Activated CD8-positive, alpha-beta memory T cell treated with anti-CD3 and anti-CD28 coated beads for 4 hours (primary cell): ENCODE data around the gene GPI.
"Not testable (repeated sequence)": the region's sequence is repeated elsewhere in the genome, so short reads cannot be mapped to it uniquely, and the experiment has no call there.

Experiments used
- DNase-seq, 2 donors: peaks; one replicate each; pipeline ENCODE4 v3.0.0-alpha.2; 2020; ENCODE audit warnings: low read depth in 2 of 2

The GPI gene

DNA sequence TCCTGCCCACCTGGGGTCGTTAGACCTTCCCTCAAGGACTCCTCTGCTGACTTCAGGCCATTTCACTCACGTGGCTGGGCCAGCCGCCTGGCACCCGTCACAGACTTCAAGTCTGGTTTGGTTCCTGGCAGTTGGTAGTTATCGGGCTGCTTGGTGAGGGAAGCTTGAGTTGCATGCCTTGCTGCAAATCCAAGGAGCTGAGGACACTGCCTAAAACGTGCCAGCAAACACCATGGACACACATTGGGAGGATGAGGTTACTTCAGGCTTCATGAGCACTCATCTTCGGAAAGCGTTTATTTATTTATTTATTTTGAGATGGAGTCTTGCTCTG lies 2.6 kb downstream of the GPI start:
- DNase-seq, result no peak

DNA sequence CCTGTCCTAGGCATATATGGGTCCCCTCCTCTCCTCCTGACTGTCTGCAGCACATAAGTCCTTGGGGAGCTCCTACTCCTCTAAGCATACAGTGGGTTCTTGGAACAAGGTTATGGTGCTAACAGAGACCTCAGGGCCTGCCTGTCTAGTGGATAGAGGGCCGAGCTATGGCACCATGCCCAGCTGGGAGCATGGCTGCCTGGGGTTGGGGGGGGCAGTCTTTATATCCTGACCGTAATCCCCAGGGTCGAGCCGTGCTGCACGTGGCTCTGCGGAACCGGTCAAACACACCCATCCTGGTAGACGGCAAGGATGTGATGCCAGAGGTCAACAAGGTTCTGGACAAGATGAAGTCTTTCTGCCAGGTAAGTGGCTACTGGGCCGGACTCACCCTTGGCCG lies 3.3 kb downstream of the GPI start:
- no peak for DNase-seq

DNA sequence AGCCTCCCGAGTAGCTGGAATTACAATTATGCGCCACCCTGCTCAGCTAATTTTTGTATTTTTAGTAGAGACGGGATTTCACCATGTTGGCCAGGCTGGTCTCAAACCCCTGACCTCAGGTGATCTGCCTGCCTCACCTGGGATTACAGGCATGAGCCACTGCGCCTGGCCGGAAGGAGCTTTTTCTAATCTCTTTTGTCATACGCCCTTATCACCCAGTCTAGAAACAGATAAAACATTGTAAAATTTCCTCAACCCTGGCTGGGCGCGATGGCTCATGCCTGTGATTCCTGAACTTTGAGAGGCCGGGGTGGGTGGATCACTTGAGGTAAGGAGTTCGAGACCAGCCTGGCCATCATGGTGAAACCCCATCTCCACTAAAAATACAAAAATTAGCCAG lies 4.2 kb downstream of the GPI start:
- not testable (repeated sequence) for DNase-seq

DNA sequence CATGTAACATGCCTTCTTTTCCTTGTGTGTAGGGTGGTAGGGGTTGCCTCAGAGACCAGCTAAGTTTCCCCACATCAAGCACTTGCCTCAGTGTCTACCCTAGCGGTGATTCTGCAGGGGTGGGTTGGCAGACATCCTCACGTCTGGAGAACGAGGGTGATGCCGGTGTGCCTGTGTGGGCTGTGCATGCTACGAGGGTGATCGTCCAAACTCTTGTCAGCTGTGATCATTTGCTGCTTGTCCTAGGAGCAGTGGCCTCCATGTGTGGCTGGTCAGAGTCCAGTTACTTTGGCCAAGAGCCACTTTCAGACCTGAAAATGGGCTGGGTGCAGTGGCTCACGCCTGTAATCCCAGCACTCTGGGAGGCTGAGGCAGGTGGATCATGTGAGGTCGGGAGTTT lies 5.1 kb downstream of the GPI start:
- DNase-seq, result no peak

DNA sequence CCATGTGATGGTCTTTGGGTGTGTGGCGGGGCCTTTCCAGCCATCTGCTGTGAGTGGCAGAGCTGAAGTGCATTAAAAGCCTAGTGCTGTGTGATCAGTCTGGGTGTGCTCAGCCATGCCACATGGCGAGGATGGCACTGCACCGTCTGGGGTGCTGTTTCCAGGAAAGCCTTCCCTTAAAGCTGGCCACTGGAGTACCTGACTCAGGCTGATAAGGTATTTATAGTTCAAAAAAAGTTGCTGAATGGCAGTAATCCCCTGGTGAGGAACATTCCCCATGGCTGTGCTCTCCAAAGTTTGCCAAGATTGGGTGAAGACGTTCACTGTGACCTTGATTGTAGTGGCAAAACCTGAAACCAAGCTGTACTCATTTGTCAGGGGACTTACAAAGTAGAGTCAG lies 6.0 kb downstream of the GPI start:
- no peak for DNase-seq

DNA sequence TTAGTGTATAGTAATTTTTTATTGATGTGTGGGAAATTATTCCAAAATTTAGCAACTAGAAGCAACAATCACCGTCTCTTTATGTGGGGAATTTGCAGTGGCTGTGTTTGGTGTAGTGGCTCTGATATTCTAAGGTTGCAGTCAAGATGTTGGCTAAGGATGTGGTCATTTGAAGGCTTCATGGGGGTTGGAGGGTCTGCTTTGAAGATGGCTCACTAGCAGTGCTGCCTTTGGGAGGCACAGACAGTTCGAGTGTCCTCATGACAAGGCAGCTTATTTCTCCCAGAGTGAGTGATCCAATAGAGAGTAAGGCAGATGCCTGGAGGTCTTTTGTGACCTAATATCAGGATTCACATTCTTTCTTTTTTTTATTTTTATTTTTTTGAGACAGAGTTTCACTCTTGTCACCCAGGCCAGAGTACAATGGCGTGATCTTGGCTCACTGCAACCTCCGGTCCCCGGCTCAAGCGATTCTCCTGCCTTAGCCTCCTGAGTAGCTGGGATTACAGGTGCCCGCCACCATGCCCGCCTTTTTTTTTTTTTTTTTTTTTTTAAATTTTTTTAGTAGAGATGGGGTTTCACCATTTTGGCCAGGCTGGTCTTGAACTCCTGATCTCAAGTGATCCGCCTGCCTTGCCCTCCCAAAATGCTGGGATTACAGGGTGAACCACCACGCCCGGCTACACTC lies 8.7 kb downstream of the GPI start:
- no peak for DNase-seq

DNA sequence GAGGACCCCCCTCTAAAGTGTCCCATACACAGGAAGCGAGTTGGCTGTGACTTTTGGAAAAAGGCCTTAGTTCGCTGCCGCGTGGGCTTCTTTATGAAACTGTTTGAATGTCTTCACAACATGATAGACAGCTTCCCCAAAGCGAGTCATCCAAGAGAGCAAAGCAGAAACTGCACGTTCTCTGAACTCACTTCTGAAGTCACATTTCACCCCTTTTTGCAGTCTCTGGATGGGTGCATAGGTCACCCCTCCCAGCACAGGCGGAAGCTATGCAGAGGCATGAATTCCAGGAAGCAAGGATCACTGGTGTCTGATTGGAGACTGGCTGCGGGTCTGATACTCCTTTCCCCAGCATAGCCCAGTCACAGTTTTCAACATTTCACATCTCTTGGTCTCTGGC lies 10.6 kb downstream of the GPI start:
- no peak for DNase-seq

DNA sequence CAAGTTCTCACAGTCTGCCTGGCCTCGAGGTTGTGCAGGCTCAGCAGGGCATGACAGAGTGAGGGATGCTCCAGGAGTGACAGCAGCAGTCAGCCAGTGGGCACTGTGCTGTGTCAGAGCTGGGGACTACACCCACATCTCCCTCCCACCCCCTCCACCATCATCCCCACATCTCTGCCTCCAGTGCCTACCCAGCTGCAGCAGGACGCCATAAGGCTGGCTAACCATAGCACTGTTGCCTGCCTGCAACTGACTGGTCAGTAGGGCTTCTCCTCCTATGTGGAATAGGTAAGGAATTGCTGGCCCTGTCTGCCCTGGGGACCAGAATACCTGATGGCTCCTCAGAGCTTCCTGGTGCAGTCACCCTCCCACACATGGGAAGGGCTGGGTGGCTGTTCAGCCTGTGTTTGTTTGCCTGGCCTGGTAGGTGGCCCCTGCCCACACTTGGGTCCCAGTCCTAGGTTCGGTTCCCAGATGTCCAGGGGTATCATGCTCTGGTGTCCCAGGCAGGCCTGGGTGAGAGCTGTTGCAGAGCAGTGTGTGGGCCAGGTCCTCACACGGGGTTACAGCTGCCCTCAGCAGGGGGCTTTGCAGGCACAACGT lies 15.7 kb downstream of the GPI start:
- DNase-seq, result no peak

DNA sequence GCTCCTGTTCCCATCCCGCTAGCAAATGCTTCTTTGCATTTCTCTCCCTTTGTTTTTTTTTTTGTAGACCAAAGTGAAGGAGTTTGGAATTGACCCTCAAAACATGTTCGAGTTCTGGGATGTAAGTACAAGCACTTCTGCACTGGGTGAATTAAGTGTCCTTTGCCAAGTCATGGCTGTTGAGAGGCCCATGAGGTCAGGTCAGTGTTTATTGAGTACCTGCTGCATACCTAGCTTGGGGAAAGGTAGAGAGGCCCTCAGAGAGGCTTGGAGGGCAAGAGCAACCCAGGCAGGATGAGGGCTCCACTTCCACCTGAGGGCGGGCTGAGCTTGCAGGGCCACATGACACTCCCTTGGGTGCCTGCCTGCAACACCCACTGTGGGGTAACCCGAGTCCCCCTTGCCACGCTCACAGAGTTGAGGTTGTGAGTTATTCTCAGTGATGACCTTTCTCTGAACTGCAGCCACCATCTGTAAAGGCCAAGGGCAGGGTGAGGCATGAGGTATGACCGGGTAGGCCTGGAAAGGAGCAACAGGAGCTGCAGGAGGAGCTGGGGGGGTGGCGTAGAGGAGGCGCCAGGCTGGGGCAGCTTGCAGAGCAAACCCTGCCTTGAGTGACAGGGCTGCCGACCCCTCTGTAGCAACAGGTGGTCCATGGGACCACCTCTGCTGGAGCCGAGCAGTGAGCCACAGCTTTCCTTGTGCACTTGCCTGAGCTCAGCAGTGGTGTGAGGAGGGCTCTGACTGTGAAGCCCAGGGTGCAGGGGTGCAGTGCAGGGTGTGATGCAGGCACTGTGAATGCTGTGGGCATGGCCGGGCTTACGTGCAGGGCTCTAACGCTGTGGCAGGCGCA lies 16.6 kb downstream of the GPI start:
- DNase-seq, result no peak

DNA sequence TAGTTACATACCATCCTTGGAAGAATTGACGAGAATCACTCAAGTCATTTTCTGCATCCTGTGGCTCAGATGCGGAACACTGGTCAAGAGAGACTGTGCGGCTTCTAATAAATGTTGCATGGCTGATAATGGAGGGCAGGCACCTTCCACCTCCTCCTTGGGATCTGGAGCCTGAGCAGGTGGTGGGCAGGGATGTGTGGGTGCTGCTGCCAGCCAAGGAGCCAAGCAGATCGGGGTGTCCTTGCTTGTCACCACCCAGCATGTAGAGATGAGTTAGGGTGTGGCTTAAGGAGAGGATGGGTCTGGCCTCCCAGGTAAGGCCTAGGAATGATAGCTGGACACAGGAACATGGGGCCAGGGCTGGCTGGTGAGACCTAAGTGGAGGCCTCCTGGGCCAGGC lies 17.5 kb downstream of the GPI start:
- DNase-seq, result no peak

DNA sequence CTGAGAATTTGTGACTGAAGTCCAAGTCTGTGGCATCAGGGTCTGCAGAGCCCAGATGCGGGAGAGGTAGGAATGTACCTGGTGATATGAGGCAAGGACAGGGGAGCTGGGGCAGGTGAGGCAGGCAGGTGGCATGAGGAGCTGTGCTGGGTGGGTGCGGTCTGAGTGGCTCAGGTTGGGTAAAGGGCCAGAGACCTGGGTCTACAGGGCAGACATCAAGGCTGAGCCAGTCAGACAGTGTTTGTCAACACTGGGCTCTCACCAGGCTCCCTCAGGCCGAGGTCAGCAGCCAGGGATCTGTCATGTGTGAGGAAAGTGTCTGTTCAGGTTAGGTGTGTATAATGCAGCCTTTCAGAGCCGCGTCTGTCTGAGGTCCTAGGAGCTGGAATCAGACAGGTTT lies 18.6 kb downstream of the GPI start:
- no peak for DNase-seq

DNA sequence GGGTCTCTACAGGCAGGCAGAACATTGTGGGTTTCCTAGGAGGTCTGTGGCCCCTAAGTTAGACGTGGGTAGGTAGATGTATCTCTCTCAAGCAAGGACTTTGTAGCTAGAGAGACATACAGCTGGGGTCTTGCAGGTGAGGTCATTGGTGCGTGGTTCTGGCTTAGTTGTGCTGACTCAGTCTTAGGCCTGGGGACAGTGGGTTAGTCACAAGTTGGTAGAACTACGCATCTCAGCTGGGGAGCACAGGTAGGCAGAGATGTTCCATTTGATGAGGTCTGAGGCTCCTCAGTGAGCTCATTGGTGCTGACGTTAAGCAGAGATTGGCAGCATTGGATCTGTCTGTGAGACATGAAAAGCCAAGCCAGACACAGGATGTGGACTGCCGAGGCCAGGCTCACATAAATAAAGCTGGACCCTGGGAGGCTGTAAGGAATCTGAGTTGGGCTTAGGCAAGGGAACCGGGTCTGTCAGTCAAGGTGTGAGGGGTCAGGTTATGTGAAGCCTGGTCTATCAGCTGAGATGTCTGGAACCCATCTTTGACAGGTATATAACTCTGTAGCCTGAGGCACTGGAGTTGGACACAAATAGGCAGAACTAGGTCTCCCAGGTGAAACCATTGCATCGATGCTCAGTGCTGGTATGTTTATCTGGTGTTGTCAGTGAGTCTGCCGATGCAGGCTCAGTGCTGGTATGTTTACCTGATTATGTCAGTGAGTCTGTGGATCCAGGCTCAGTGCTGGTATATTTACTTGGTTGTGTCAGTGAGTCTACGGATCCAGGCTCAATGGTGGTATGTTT lies 21.8 kb downstream of the GPI start:
- DNase-seq, result no peak

DNA sequence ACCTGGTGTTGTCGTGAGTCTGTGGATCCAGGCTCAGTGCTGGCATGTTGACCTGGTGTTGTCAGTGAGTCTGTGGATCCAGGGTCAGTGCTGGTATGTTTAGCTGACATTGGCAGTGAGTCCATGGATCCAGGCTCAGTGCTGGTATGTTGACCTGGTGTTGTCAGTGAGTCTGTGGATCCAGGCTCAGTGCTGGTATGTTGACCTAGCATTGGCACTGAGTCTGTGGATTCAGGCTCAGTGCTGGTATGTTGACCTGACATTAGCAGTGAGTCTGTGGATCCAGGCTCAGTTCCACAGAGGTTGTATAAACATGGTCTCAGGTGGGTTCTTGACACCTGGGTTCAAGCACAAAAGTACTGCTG lies 22.4 kb downstream of the GPI start:
- DNase-seq, result no peak

DNA sequence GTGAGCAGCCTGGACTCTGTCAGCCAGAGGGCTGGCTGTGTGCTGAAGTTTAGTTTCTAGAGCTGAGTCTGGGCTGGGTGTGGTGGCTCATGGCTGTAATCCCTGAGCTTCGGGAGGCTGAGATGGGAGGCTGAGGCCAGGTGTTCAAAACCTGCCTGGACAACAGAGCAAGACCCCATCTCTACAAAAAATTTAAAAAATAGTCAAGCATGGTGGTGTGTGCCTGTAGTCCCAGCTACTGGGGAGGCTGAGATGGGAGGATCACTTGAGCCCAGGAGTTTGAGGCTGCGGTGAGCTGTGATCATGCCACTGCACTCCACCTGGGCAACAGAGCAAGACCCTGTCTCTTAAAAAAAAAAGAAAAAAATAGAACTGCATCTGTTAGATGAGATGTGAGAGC lies 23.7 kb downstream of the GPI start:
- DNase-seq, result not testable (repeated sequence)

DNA sequence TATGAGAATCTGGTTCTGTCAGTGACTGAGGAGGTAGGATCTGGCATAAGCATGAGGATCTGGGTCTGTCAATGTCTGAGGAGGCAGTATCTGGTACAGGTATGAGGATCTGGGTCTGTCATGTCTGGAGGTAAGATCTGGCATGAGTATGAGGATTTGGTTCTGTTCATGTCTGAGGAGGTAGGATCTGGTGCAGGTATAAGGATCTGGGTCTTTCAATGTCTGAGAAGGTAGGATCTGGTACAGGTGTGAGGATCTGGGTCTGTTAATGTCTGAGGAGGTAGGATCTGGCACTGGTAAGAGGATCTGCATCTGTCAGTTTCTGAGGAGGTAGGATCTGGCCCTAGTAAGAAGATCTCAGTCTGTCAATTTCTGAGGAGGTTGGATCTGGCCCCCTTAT lies 26.8 kb downstream of the GPI start:
- no peak for DNase-seq

DNA sequence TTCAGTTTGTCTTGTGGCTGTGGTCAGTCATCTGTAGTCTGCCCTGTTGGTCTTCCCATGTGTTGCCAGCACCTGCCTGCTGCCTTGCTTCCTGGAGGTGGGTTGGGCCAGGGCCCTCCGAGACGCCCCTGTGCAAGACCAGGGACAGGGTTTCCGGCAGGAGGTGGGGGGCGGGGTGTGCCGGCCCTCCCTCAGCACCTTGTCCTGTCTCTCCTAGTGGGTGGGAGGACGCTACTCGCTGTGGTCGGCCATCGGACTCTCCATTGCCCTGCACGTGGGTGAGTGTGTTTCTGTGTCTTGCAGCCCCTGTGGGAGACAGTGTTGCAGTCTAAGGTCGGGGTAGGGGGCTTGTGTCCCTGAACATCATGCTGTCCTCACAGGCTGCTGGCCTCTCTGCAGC lies 28.0 kb downstream of the GPI start:
- no peak for DNase-seq

DNA sequence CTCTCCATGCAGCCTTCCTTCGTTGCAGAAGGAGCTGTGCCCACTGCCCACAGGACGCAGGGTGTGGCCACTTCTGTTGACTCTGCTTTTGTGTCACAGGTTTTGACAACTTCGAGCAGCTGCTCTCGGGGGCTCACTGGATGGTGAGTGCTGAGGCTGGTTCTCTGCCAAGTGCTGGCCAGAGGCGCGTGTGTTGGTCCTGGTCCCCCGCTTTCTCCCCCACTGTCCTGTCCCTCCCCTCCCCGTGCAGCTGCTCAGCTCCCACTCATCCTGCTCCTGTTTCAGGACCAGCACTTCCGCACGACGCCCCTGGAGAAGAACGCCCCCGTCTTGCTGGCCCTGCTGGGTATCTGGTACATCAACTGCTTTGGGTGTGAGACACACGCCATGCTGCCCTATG lies 28.6 kb downstream of the GPI start:
- no peak for DNase-seq

DNA sequence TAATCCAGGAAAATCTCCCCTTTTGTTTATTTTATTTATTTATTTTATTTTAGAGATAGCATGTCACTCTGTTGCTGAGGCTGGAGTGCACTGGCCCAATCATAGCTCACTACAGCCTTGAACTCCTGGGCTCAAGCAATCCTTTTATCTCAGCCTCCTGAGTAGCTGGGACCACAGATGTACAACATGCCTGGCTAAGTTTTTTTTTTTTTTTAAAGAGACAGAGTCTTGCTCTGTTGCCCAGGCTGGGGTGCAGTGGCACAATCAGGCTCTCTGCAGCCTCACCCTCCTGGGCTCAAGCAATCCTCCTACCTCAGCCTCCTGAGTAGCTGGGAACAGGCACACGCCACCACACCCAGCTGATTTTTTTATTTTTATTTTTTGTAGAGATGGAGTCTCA lies 32.9 kb downstream of the GPI start:
- no peak for DNase-seq

DNA sequence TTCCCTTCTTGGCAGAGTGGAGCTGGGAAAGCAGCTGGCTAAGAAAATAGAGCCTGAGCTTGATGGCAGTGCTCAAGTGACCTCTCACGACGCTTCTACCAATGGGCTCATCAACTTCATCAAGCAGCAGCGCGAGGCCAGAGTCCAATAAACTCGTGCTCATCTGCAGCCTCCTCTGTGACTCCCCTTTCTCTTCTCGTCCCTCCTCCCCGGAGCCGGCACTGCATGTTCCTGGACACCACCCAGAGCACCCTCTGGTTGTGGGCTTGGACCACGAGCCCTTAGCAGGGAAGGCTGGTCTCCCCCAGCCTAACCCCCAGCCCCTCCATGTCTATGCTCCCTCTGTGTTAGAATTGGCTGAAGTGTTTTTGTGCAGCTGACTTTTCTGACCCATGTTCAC lies 34.9 kb downstream of the GPI start:
- no peak for DNase-seq

DNA sequence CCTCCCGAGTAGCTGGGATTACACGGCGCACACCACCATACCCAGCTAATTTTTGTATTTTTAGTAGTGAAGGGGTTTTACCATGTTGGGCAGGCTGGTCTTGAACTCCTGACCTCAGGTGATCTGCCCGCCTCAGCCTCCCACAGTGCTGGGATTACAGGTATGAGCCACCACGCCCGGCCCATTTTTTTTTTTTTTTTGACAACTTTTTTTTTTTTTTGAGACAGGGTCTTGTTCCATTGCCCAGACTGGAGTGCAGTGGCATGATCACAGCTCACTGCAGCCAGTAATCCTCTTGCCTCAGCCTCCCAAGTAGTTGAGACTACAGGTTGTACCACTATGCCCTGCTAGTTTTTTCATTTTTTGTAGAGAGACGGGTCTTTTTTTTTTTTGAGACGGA lies 35.8 kb downstream of the GPI start:
- DNase-seq, result not testable (repeated sequence)

DNA sequence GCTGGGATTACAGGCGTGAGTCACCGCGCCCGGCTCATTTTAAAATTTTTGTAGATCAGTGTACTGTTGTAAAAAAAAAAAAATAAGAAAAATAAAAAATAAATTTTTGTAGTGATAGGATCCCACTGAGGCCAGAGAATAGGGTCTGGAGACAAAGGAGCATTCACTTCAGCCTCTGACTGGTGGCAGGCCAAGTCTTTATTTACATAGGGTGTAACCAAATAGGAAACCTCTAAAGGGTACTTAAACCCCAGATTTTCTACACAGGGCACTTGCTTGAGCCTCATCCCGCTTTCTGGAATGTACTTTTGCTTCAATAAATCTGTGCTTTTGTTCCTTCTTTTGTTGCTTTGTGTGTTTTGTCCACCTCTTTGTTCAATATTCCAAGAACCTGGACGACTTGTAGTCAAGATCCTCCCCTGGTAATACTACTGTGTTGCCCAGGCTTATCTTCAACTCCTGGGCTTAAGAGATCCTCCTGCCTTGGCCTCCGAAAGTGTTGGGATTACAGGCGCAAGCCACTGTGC lies 37.1 kb downstream of the GPI start:
- DNase-seq, result no peak

DNA sequence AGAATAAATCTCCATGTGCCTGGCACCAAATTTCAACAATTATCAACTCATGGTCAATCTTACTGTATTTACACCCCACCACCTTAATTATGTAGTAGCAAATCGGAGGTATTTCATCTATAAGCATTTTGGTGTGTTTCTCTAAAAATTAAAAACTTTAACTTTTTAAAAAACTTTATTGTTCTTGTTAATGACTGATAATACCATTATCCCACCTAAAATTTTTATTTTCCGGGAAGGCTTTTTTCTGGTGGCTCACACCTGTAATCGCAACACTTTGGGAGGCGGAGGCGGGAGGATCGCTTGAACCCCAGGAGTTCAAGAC lies 38.8 kb downstream of the GPI start:
- no peak for DNase-seq
